Peyer's patch (tissue), 4 donors: Measurements from ENCODE around the gene NATD1.

Experiments
- POLR2A ChIP-seq, 2 donors: fragments of 450-650 bp; IDR thresholded peaks; one replicate each; pipeline ENCODE4 v1.5.1; 2017; ENCODE audit warnings: antibody characterized with exemption in 2 of 2, mild to moderate bottlenecking in 2 of 2, moderate library complexity in 2 of 2
- TF ChIP-seq, protein P1 (sequence below), 6 experiments: fragments of 450-650 bp in 4 of 6; fragments of 200-600 bp in 2 of 6; sonication (generic) in 1 of 6; IDR thresholded peaks; one replicate each; pipeline ENCODE4 v1.5.1; 2017 to 2019; ENCODE audit warnings: antibody characterized with exemption in 6 of 6, mild to moderate bottlenecking in 3 of 6, moderate library complexity in 1 of 6

DNA sequence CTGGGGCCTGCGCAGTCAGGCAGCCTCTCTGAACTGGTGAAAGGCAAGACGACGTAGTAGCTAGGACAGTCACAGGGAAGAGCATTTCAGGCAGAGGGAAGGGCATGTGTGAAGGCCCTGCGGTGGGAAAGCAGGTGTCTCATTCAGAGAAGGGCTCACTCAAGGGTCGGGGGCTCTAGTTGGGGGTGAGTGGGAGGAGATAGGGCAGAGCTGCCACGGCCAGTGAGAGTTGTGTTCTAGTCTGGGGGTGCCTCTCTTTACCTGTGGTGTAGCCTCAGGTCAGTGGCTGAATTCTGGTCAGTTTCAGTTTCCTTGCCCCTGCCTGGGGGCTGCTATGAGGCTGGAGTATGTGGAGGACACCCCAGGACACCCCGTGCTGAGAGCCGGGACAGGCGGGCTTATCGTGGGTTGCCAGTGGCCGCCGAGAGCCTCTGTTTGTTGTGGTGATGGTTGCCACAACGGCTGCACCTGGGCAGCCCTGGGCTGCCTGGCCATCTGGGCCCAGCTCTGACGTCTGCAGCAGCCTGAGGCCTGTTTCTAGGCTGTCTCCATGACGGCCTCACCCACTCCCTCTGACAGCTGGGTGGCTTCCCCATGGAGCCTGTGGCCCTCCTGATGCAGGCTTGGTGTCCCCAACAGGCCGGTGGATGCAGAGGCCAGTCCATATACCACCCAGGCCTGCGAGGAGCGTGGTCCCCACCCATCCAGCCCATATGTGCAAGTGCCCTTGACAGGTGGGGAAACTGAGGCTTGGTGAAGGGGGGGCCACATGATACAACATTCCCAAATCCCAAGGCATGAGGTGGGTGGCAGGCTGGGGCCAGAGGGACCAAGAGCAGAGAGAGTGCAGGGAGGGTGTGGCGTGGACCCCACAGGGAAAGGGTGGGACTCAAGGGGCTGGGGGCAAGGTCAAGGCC lies 42.1 kb upstream of the NATD1 start:
- TF ChIP-seq, protein P1, sequence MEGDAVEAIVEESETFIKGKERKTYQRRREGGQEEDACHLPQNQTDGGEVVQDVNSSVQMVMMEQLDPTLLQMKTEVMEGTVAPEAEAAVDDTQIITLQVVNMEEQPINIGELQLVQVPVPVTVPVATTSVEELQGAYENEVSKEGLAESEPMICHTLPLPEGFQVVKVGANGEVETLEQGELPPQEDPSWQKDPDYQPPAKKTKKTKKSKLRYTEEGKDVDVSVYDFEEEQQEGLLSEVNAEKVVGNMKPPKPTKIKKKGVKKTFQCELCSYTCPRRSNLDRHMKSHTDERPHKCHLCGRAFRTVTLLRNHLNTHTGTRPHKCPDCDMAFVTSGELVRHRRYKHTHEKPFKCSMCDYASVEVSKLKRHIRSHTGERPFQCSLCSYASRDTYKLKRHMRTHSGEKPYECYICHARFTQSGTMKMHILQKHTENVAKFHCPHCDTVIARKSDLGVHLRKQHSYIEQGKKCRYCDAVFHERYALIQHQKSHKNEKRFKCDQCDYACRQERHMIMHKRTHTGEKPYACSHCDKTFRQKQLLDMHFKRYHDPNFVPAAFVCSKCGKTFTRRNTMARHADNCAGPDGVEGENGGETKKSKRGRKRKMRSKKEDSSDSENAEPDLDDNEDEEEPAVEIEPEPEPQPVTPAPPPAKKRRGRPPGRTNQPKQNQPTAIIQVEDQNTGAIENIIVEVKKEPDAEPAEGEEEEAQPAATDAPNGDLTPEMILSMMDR (IDR thresholded peaks at IDR 0.05), result no peak
- no peak for TF ChIP-seq POLR2A (IDR thresholded peaks at IDR 0.05)
